NB4 (cell line): ENCODE measurements around the gene GREB1.

Source experiments
- DNase-seq: peaks from one replicate; pipeline ENCODE4 v3.0.0; 2010; ENCODE audit warnings: low read depth
- H3K4me3 ChIP-seq: one replicate; pipeline ENCODE4 v1.5.1; 2011; ENCODE audit warnings: mild to moderate bottlenecking, low read depth, low read length, moderate library complexity
- CTCF ChIP-seq: IDR thresholded peaks from one replicate; pipeline ENCODE4 v1.5.1; 2012; ENCODE audit warnings: low read depth, low read length
- MAX ChIP-seq: IDR thresholded peaks from 2 replicates; pipeline ENCODE4 v1.6.1; 2011; ENCODE audit warnings: low read depth, low read length
- MYC ChIP-seq: IDR thresholded peaks from 2 replicates; pipeline ENCODE4 v1.6.1; 2011; ENCODE audit warnings: low read depth, low read length
- POLR2A ChIP-seq: IDR thresholded peaks from 2 replicates; pipeline ENCODE4 v1.6.1; 2011; ENCODE audit warnings: mild to moderate bottlenecking; ENCODE audit not compliant: insufficient read length; ENCODE audit errors: extremely low read depth

The GREB1 gene

DNA sequence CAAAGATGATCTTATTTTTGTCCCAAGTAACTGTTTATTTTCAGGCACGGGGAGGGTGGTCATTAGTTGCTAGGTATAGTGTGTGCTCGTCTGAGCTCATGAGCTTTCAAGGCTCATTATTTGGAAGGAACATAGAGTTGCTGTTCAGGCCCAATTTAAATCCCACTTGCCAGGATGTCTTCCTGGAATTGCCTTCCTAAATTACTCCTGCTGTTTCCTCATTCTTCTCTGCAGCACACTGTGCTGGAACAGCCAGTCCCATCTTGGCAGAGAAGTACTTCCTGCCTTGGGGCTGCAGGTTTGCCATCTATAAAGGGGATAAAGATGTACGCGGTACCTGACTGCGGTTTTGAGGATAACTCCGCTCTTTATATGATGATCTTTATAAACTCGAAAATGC, 37.3 kb downstream of the GREB1 start:
- no peak for DNase-seq
- no peak for TF ChIP-seq MYC
- H3K4me3 ChIP-seq = no peak overlapping the region

DNA sequence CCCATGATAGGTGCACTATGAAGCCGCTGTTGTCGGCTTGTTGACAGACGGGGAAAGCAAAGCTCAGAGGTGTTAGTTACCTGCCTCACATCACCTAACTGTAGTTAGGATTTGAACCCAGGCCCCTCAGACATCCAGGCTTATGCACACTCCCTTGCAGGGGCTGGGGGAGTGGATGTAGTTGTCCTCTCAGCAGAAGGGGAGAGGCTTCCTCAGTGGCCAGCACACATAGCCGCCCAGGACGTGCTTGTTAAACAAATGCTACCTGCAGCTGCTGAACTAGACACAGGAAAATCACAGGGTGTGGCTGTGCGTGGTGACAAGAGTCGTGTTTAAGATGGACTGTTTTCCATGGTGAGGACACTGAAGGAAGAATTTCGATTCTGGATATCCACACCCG, 39.2 kb downstream of the GREB1 start:
- DNase-seq = no peak
- TF ChIP-seq CTCF = no peak
- no peak for TF ChIP-seq MYC
- TF ChIP-seq MAX = no peak
- TF ChIP-seq POLR2A = no peak
- H3K4me3 ChIP-seq = no peak overlapping the region

GRCh38 chr2:11573418-11574175, 39.8 kb downstream of the GREB1 start:
- TF ChIP-seq POLR2A (no peak), CTCF (no peak), MAX (no peak), MYC (no peak)
- H3K4me3 ChIP-seq = no peak overlapping the region
- DNase-seq = no peak

GRCh38 chr2:11574176-11575046, 40.6 kb downstream of the GREB1 start:
- DNase-seq = no peak
- TF ChIP-seq MYC = no peak
- TF ChIP-seq POLR2A = no peak
- no peak for TF ChIP-seq MAX
- no peak for TF ChIP-seq CTCF
- H3K4me3 ChIP-seq = no peak overlapping the region

GRCh38 chr2:11576398-11576797, 42.6 kb downstream of the GREB1 start:
- no peak overlapping the region for H3K4me3 ChIP-seq
- no peak for TF ChIP-seq MYC
- TF ChIP-seq CTCF = no peak
- no peak for TF ChIP-seq POLR2A
- TF ChIP-seq MAX = no peak
- no peak for DNase-seq

DNA sequence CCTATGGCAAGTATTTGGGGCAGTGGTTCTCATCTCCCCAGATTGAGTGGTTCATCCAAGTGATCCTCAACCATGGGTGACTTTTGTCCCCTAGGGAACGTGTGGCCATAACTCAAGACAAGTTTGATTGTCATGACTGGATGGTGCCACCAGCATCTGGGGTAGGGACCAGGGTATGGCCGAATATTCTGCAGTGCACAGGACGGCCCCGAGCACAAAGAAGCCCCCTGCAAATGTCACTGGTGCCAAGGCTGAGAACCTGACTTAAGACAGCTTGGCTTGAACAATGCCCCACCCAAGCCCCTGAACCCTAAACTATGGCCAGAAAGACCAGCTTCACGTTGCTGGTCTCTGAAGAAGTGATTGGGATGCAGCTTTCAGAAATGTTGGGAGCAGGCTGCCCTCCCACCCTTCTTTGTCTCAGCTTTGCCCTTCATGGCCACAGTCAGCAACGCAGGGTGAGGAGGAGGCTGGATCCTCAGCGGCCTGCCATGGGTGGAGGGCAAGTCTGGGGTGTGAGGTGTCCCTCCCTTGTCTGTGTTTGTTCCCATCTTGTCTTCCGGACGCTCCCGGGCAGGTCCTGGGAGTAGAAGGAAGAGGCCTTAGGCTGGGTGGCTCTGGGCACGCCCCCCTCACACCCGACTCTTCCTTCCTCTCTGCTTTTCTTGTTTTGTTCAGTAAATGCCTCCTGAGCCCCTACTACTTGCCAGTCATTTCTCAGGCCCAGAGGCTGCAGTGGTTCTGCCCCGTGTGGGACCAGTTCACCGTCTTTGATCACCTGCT, 43.4 kb downstream of the GREB1 start:
- TF ChIP-seq MAX (no peak), POLR2A (no peak), MYC (no peak), CTCF (no peak)
- DNase-seq = no peak
- H3K4me3 ChIP-seq = no peak overlapping the region
